Activated B cell treated with CpG ODN at 0.5 μM for 24 hours (primary cell): Measurements from ENCODE around the gene IDH3A. TPM values are rescaled to one million over a fixed set of nuclear protein-coding genes. Genes with fewer than 3 reads are reported as not detected.

Experiments used
- ATAC-seq: fragments of 200-7000 bp; cut with Tn5 transposase; one replicate; pipeline ENCODE4 v1.10.0; 2021; ENCODE audit warnings: low read depth, mild to moderate bottlenecking, moderate library complexity
- CTCF ChIA-PET: fragments of 350-600 bp; sonication (Branson Sonifier 250); formaldehyde crosslinking; loops from one replicate; lab custom pipeline; 2021; ENCODE audit warnings: antibody characterized with exemption; lab: Charles Lee
- POLR2A ChIA-PET: fragments of 350-600 bp; sonication (Branson Sonifier 250); formaldehyde crosslinking; loops from one replicate; lab custom pipeline; 2021; ENCODE audit warnings: antibody characterized with exemption; lab: Charles Lee
- DNase-seq: peaks from one replicate; pipeline ENCODE4 v3.0.0; 2022
- H3K27ac Mint-ChIP-seq: one replicate; pipeline ENCODE4 v1.8.0; 2020; ENCODE audit warnings: mixed read lengths
- H3K27me3 Mint-ChIP-seq: one replicate; pipeline ENCODE4 v1.8.0; 2021; ENCODE audit warnings: mixed read lengths
- H3K36me3 Mint-ChIP-seq: one replicate; pipeline ENCODE4 v1.8.0; 2021; ENCODE audit warnings: low read depth, mixed read lengths
- H3K4me1 Mint-ChIP-seq: one replicate; pipeline ENCODE4 v1.8.0; 2021; ENCODE audit warnings: mixed read lengths
- H3K4me3 Mint-ChIP-seq: one replicate; pipeline ENCODE4 v1.8.0; 2020; ENCODE audit warnings: mild to moderate bottlenecking, mixed read lengths
- H3K9me3 Mint-ChIP-seq: one replicate; pipeline ENCODE4 v1.8.0; 2020; ENCODE audit warnings: mixed read lengths
- CTCF ChIP-seq: fragments of 200-600 bp; IDR thresholded peaks from one replicate; pipeline ENCODE4 v1.8.0; 2022; ENCODE audit warnings: antibody characterized with exemption, mild to moderate bottlenecking
- intact Hi-C: fragments of 100-400 bp; cut with micrococcal nuclease; formaldehyde crosslinking; loops from one replicate; pipeline ENCODE4 v1.15.1; 2024
- total RNA-seq: library from RNA; stranded (reverse); gene quantifications from 2 replicates; pipeline ENCODE4 v1.2.3, GENCODE V29; 2022

Gene IDH3A
- total RNA-seq, 1 donor from 2014 or later, result 124 TPM

GRCh38 chr15:78208887-78209645, 59.9 kb downstream of the IDH3A start:
- CTCF ChIA-PET, result no interaction called here

GRCh38 chr15:78209646-78210348, 60.6 kb downstream of the IDH3A start:
- no peak overlapping the region for H3K27ac Mint-ChIP-seq
- no peak overlapping the region for H3K4me3 Mint-ChIP-seq
- POLR2A ChIA-PET, result no interaction called here
- intact Hi-C loops, result no loop called here
- peaks cover 8% of the 10 kb centered on the region for H3K27me3 Mint-ChIP-seq
- CTCF ChIA-PET, result no interaction called here
- no peaks in the 10 kb centered on the region for H3K36me3 Mint-ChIP-seq
- TF ChIP-seq CTCF, result no peak
- H3K4me1 Mint-ChIP-seq, result no peaks in the 10 kb centered on the region
- DNase-seq (no peak), ATAC-seq (no peak)
- no peaks in the 10 kb centered on the region for H3K9me3 Mint-ChIP-seq

More at GRCh38 chr15:78208887-78209645, 59.9 kb downstream of the IDH3A start:
- intact Hi-C loops, result no loop called here
- Mint-ChIP-seq H3K27ac (no peak overlapping the region), H3K4me1 (no peaks in the 10 kb centered on the region), H3K27me3 (peaks cover 8% of the 10 kb centered on the region), H3K9me3 (no peaks in the 10 kb centered on the region), H3K36me3 (no peaks in the 10 kb centered on the region), H3K4me3 (no peak overlapping the region)
- POLR2A ChIA-PET, result no interaction called here
- ATAC-seq (no peak), DNase-seq (no peak)
- no peak for TF ChIP-seq CTCF

- no peaks in the 10 kb centered on the region for H3K9me3 Mint-ChIP-seq
- DNase-seq (no peak), ATAC-seq (no peak)
- TF ChIP-seq CTCF, result no peak
- intact Hi-C loops, result no loop called here
- no peak overlapping the region for H3K27ac Mint-ChIP-seq
- ChIA-PET POLR2A (no interaction called here), CTCF (no interaction called here)
- H3K4me1 Mint-ChIP-seq, result no peaks in the 10 kb centered on the region
- H3K4me3 Mint-ChIP-seq, result no peak overlapping the region
- H3K36me3 Mint-ChIP-seq, result no peaks in the 10 kb centered on the region
- peaks cover 8% of the 10 kb centered on the region for H3K27me3 Mint-ChIP-seq
These were observed 61.2 kb downstream of the IDH3A start for GRCh38 chr15:78210349-78210717.

- CTCF ChIA-PET, result interaction anchor here (0.9 to 1.3 kb wide), 2 partner anchors 16 to 207 kb away, joined by 4 read pairs; no protein-coding TSS in a partner anchor
These were observed 62.2 kb downstream of the IDH3A start for GRCh38 chr15:78211189-78211921.

More at GRCh38 chr15:78211189-78211921, 62.2 kb downstream of the IDH3A start:
- Mint-ChIP-seq H3K9me3 (no peaks in the 10 kb centered on the region), H3K27ac (no peak overlapping the region), H3K4me1 (no peaks in the 10 kb centered on the region), H3K4me3 (no peak overlapping the region), H3K27me3 (peaks cover 8% of the 10 kb centered on the region), H3K36me3 (no peaks in the 10 kb centered on the region)
- ATAC-seq, result no peak
- POLR2A ChIA-PET, result no interaction called here
- DNase-seq, result no peak
- TF ChIP-seq CTCF, result no peak
- intact Hi-C loops, result no loop called here
